Inflammatory macrophage treated with lipopolysaccharide for 4 hours (primary cell): Measurements from ENCODE around the gene NCAM1.

Experiments used
- DNase-seq: peaks from one replicate; pipeline ENCODE4 v3.0.0-alpha.2; 2020

NCAM1 gene

GRCh38 chr11:113322158-113322557 lies 360.9 kb downstream of the NCAM1 start:
- no peak for DNase-seq

GRCh38 chr11:113324250-113324649 lies 363.0 kb downstream of the NCAM1 start:
- DNase-seq, result no peak
